ENCODE measurements around the gene SLC22A15. TPM values are rescaled to one million over a fixed set of nuclear protein-coding genes. Genes with fewer than 3 reads are reported as not detected.
A peak's percentile ranks its signal among the peaks of the same experiment; 100 is the strongest.

Gene SLC22A15
- total RNA-seq, 1 experiment from 2014 or later, result 2.2 TPM

DNA sequence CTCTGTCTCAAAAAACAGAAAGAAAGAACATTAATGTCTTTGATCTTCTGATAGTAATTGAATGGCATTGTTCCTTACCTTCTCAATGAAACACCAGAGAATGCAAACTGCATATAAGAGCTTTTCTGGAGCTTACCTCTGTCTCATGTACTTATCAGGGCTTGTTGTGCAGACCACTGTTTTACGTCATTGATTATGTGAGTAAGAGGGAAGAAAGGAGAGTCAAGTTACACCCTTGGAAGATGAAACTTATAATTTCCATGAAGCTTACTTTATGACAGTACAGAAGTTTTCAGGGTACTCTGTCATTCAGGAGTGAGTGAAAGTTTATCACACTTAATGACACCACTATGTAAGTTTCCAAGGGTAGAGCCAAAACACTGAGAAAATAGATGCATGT is 85.9 kb downstream of the SLC22A15 start:
- Histone ChIP-seq H3K9ac (ENCODE audit: low read length) (no peak overlapping the region), H3K27ac (ENCODE audit: low read length) (no peak overlapping the region), H2AFZ (ENCODE audit: low read length) (no peak overlapping the region), H3K9me2 (replicated peaks; ENCODE audit: low read length) (no peaks in the 10 kb centered on the region), H3K27me3 (ENCODE audit: low read length) (no peaks in the 10 kb centered on the region), H3K4me3 (ENCODE audit: low read length) (no peak overlapping the region), H3F3A (ENCODE audit: low read length, unreplicated experiment) (no peaks in the 10 kb centered on the region), H3K36me3 (ENCODE audit: low read depth, low read length) (no peaks in the 10 kb centered on the region), H3K9me3 (ENCODE audit: low read length) (no peaks in the 10 kb centered on the region), H3K4me1 (ENCODE audit: insufficient read depth, low read length) (no peaks in the 10 kb centered on the region), H4K20me1 (ENCODE audit: low read length) (no peaks in the 10 kb centered on the region), H3K4me2 (ENCODE audit: low read length) (no peak overlapping the region), H3K79me2 (ENCODE audit: low read length) (no peaks in the 10 kb centered on the region)
- ATAC-seq, result no peak
- intact Hi-C loops (cut with micrococcal nuclease), result no loop called here
- no peak for DNase-seq
- BruUV-seq (replicated peaks), result no TSS peak
- TF ChIP-seq, protein P1, sequence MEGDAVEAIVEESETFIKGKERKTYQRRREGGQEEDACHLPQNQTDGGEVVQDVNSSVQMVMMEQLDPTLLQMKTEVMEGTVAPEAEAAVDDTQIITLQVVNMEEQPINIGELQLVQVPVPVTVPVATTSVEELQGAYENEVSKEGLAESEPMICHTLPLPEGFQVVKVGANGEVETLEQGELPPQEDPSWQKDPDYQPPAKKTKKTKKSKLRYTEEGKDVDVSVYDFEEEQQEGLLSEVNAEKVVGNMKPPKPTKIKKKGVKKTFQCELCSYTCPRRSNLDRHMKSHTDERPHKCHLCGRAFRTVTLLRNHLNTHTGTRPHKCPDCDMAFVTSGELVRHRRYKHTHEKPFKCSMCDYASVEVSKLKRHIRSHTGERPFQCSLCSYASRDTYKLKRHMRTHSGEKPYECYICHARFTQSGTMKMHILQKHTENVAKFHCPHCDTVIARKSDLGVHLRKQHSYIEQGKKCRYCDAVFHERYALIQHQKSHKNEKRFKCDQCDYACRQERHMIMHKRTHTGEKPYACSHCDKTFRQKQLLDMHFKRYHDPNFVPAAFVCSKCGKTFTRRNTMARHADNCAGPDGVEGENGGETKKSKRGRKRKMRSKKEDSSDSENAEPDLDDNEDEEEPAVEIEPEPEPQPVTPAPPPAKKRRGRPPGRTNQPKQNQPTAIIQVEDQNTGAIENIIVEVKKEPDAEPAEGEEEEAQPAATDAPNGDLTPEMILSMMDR (conservative IDR thresholded peaks at IDR 0.05; ENCODE audit: low read depth, low read length), result no peak
- TF ChIP-seq EZH2phosphoT487 (IDR thresholded peaks at IDR 0.05; ENCODE audit: borderline replicate concordance, low read length), result no peak
- no peak for TF ChIP-seq EZH2 (IDR thresholded peaks at IDR 0.05; ENCODE audit: low read length, unreplicated experiment)
- CTCF ChIA-PET, result no interaction called here
- POLR2A ChIA-PET (ENCODE audit: unreplicated experiment), result no interaction called here

DNA sequence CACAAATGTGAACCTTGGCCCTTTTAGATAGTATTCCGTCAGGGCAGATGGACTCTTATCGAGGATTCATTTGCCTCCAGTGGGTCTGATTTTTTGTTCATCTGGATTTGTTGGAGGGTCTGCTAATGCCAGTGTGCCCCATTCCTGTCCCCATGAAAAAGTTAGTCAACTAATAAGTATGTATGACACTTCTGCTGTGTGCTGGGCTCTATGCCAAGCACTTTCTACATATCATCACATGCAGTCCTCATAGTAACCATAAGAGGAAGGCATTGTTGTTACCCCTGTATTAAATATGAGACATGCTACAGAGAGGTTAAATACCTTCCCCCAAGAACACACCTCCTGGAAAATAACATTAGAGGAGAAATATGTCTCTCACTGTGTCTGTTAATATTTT is 88.3 kb downstream of the SLC22A15 start:
- H4K20me1 ChIP-seq (ENCODE audit: low read length), result no peaks in the 10 kb centered on the region
- H3K9me2 ChIP-seq (replicated peaks; ENCODE audit: low read length), result no peaks in the 10 kb centered on the region
- no peaks in the 10 kb centered on the region for H3K4me1 ChIP-seq (ENCODE audit: insufficient read depth, low read length)
- H3K27ac ChIP-seq (ENCODE audit: low read length), result no peak overlapping the region
- no TSS peak for BruUV-seq (replicated peaks)
- no peaks in the 10 kb centered on the region for H3F3A ChIP-seq (ENCODE audit: low read length, unreplicated experiment)
- ATAC-seq (no peak), DNase-seq (peak; percentile 19)
- ChIA-PET CTCF (no interaction called here), POLR2A (ENCODE audit: unreplicated experiment) (no interaction called here)
- H3K9ac ChIP-seq (ENCODE audit: low read length), result no peak overlapping the region
- no peaks in the 10 kb centered on the region for H3K36me3 ChIP-seq (ENCODE audit: low read depth, low read length)
- H2AFZ ChIP-seq (ENCODE audit: low read length), result no peak overlapping the region
- no peak overlapping the region for H3K4me3 ChIP-seq (ENCODE audit: low read length)
- H3K27me3 ChIP-seq (ENCODE audit: low read length), result no peaks in the 10 kb centered on the region
- H3K9me3 ChIP-seq (ENCODE audit: low read length), result no peaks in the 10 kb centered on the region
- TF ChIP-seq, protein P1 (conservative IDR thresholded peaks at IDR 0.05; ENCODE audit: low read depth, low read length), result no peak
- no peak for TF ChIP-seq EZH2 (IDR thresholded peaks at IDR 0.05; ENCODE audit: low read length, unreplicated experiment)
- TF ChIP-seq EZH2phosphoT487 (IDR thresholded peaks at IDR 0.05; ENCODE audit: borderline replicate concordance, low read length), result no peak
- intact Hi-C loops (cut with micrococcal nuclease), result no loop called here
- H3K4me2 ChIP-seq (ENCODE audit: low read length), result no peak overlapping the region
- no peaks in the 10 kb centered on the region for H3K79me2 ChIP-seq (ENCODE audit: low read length)

DNA sequence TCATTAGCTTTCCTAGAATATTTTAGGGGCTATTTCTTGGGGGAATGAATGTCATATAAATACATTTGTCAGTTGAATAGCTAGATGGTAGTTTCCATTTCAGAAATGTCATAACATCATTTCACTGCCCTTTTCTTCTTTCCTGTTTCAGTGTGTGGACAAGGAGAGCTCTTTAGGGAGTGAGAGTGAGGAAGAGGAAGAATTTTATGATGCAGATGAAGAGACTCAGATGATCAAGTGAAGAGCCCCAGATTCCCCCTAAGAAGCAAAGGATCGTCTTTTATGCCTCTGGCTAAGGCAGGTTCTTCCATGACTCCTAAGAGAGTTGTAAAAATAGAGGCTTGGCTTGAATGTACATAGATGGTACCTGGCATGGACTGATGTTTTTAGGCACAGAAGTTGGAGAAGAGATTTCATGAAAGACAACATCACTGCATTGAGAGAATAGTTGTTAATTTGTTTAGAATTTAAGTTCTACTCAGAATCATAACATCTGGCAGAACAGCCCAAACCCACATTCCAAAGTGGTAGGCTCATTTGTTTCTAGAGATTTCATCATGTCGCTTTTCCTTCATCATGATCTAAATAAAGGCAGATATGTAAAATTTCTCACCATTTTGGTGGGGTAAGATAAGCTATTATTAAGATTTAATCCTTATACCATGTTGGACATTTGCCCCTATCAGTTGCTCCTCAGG is 90.7 kb downstream of the SLC22A15 start:
- H3K36me3 ChIP-seq (ENCODE audit: low read depth, low read length), result no peaks in the 10 kb centered on the region
- no peak for TF ChIP-seq EZH2 (IDR thresholded peaks at IDR 0.05; ENCODE audit: low read length, unreplicated experiment)
- TF ChIP-seq EZH2phosphoT487 (IDR thresholded peaks at IDR 0.05; ENCODE audit: borderline replicate concordance, low read length), result no peak
- TF ChIP-seq, protein P1 (conservative IDR thresholded peaks at IDR 0.05; ENCODE audit: low read depth, low read length), result no peak
- no peaks in the 10 kb centered on the region for H4K20me1 ChIP-seq (ENCODE audit: low read length)
- H3K4me2 ChIP-seq (ENCODE audit: low read length), result no peak overlapping the region
- H3K27me3 ChIP-seq (ENCODE audit: low read length), result no peaks in the 10 kb centered on the region
- no peak for DNase-seq
- TSS peak; percentile 90 for BruUV-seq (replicated peaks)
- no peaks in the 10 kb centered on the region for H3K9me2 ChIP-seq (replicated peaks; ENCODE audit: low read length)
- intact Hi-C loops (cut with micrococcal nuclease), result no loop called here
- no peak overlapping the region for H3K4me3 ChIP-seq (ENCODE audit: low read length)
- no peak; the same call in 1 of the 2 replicates for ATAC-seq
- no peak overlapping the region for H2AFZ ChIP-seq (ENCODE audit: low read length)
- H3K9me3 ChIP-seq (ENCODE audit: low read length), result no peaks in the 10 kb centered on the region
- no peaks in the 10 kb centered on the region for H3K4me1 ChIP-seq (ENCODE audit: insufficient read depth, low read length)
- CTCF ChIA-PET, result no interaction called here
- no peak overlapping the region for H3K27ac ChIP-seq (ENCODE audit: low read length)
- no peak overlapping the region for H3K9ac ChIP-seq (ENCODE audit: low read length)
- no peaks in the 10 kb centered on the region for H3K79me2 ChIP-seq (ENCODE audit: low read length)
- POLR2A ChIA-PET (ENCODE audit: unreplicated experiment), result no interaction called here
- H3F3A ChIP-seq (ENCODE audit: low read length, unreplicated experiment), result no peaks in the 10 kb centered on the region

Measured in PC-3 (cell line).